Activated CD8-positive, alpha-beta memory T cell treated with anti-CD3 and anti-CD28 coated beads for 1 hour (primary cell): Measurements from ENCODE around the gene MBNL1.

Experiments
- DNase-seq, 2 donors: peaks; one replicate each; pipeline ENCODE4 v3.0.0-alpha.2; 2020; ENCODE audit warnings: low read depth in 1 of 2; ENCODE audit errors: extremely low read depth in 1 of 2

The MBNL1 gene, protein sequence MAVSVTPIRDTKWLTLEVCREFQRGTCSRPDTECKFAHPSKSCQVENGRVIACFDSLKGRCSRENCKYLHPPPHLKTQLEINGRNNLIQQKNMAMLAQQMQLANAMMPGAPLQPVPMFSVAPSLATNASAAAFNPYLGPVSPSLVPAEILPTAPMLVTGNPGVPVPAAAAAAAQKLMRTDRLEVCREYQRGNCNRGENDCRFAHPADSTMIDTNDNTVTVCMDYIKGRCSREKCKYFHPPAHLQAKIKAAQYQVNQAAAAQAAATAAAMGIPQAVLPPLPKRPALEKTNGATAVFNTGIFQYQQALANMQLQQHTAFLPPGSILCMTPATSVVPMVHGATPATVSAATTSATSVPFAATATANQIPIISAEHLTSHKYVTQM

DNA sequence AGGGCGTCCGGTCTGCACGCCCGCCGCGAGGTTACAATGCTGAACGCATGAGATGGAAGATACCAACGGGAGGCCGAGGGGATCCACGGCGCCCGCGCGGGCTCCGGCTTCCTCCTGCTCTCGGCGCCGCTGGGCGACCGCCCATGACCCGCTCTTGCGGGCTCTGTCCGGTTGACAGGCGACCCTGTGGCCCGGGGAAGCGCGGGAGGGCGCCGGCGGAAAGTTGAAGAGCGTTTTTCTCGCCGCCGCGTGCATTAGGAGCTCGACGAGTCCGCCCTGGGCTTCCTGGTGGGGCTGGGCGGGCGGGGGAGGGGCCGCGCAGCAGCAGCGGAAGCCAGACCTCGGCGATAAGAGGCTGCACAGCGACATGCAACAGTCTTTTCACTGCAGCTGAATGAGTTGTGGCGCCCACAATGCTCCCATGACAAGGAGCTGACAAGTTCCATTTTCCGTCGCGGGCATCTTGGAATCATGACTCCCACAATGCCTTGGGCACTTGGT lies at the start of gene MBNL1:
Gene MBNL1 (plus strand): TSS at position 375 of the 501 bp plus-strand sequence. CDS start 31,265 bp downstream, outside the sequence.
- DNase-seq: peak; percentile 67 to 70

DNA sequence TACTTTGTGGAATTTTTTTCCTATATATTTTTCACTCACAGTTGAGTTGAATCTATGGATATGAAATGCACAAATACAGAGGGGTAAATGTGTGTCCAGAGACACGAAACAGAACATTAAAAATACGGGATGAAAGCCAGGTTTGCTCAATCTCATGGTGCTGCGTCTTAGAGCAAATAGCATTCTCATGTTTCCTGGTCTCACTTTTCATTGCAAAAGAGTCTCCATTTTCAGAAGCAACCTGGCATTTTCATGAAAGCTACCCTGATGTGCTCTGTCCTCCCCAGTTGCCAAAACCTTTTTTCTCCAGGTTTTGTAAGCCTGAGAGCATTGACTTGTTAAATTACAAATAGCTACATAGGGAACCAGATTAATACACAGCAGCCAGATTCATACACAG lies 49.5 kb upstream of the MBNL1 start:
- DNase-seq: no peak

DNA sequence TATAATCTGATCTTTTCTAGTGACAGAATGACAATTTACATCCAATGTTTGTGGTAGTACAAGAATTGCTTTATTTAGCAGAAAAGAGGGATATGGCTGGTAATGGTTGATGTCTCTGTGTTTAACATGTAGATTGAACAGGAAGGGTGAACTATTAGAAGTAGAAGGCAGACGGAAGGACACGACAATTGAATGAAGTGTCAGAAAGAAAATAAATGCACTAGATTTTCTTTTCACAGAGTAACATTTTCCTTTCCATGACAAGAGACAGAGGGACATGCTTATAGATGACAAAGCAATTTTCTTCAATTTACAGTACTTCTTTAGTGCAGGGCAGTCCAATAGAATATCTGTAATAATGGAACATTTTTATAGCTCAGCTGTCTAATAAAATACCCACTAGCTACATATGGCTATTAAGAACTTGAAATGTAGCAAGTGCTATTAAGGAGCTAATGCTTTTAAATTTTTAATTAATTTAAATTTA lies 48.9 kb upstream of the MBNL1 start:
- DNase-seq: no peak

DNA sequence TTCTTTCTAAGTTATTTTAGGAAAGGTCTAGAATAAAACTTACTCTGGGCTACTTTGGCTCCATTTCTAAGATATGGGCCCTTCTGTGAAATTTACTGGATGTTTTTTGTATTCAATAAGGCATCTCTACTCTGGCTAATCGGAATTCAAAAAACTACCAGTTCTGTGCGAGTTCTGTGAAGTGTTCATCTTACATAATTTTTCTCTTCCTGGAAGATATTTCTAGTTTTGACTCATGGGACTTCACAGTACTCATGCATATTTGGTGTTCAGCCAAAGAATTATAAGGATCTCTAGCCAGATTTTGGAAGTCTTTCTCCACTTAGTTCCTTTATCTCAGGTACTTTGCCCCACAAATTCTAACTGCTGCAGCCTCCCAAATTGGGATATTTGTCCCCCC lies 46.4 kb upstream of the MBNL1 start:
- no peak for DNase-seq

DNA sequence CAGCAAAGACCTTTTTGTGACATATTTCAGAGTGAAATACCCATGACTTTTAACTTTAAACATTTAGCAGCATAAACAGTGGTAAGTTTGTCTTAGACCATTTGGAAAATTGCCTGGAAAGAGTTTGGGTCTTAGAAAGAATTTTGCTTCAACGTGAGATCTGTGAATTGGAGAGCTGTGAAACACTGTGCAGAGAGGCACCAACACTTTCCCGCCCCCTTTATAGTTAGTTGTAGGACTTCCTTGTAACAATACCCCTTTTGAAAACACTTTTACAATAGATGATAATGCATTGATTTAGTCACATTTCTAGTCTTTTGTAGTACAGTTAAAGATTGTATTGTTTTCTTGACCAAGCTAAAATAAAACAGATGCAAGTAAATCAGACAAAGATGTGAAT lies 43.5 kb upstream of the MBNL1 start:
- DNase-seq: no peak

DNA sequence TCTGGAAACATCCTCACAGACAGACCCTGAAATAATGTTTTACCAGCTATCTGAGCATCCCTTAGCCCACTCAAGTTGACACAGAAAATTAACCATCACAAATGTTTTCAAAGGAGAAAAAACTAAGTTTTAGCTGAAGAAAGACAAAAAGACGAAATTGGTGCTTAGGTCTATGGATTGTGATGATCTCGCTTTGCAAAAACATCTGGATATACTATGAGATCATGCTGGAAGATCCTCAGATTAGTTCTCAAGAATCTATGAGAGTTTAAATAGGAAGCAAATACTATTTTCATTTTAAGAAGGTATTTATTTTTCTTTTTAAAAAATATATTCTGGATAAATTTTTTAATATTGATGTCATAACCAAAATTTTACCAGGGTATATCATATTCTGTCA lies 42.6 kb upstream of the MBNL1 start:
- no peak for DNase-seq

DNA sequence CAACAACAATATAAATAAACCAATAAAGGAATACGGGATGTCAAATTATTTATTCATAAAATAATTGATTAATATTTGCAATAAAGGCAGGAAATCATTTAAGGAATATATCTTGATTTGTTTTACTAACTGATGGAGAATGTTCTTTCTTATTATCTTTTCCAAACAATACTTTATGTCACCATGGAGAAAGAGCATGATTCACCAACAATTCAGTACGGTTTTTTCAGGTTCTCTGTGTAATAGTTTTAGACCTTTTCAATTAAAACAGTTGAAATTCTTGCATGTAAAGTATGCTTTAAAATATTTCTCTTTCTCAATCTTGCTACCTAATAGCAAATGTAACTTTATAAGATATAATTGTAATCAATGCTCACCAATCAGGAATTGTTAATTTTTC lies 41.7 kb upstream of the MBNL1 start:
- no peak for DNase-seq

DNA sequence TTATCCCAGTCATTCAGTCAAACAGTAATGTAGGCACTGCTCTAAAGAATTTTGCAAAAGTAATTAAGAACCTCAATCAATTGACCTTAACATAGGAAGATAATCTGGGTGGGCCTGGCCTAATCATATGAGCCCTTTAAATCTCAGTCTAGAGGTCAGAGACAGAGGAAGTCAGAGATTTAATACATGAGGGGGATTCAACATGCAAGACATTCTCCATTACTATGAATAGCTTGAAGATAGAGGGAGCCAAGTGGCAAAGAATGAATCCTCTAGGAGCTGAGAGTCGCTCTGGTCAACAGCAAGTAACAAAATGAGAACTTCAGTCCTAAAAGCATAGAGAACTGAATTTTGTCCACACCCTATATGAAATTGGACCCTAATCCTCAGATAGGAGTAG lies 39.0 kb upstream of the MBNL1 start:
- DNase-seq: no peak

DNA sequence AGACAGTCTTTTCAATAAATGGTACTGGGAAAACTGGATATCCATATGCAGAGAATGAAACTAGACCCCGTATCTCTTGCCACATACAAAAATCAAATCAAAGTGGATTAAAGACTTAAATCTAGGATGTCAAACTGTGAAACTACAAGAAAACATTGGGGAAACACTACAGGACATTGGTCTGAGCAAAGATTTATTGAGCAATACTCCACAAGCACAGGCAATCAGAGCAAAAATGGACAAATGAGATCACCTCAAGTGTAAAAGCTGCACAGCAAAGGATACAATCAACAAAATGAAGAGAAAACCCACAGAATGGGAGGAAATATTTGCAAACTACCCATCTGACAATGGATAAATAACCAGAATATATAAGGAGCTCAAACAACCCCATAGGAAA lies 38.4 kb upstream of the MBNL1 start:
- DNase-seq: no peak

DNA sequence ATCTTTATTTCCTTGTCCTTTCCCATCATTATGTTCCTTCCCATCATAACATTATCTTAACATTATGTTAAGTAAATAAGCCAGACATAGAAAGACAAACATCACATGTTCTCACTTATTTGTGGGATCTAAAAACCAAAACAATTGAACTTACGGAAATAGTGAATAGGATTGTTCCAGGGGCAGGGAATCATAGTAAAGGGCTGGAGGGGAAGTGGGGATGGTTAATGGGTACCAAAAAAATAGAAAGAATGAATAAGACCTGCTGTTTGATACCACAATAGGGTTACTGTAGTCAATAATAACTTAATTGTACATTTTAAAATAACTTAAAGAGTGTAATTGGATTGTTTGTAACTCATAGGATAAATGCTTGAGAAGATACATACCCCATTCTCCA lies 36.7 kb upstream of the MBNL1 start:
- no peak for DNase-seq

DNA sequence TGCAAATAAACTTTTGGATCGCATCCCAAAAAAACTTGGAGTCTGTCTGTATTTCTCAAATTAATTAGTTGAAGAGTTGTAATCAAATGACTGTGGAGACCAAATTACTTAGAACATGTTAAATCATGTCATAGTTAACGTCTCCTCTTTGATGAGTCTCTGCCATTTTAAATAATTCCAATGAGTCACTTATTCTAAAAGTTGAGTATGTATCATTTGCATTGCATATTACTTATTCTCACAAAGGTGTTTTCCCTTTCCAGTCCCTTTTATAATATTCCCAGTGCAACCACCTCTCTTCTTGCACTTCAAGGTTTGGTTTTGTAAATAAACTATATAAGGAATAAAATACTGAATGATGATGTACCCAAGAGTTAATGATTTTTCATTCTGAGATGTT lies 36.0 kb upstream of the MBNL1 start:
- no peak for DNase-seq

DNA sequence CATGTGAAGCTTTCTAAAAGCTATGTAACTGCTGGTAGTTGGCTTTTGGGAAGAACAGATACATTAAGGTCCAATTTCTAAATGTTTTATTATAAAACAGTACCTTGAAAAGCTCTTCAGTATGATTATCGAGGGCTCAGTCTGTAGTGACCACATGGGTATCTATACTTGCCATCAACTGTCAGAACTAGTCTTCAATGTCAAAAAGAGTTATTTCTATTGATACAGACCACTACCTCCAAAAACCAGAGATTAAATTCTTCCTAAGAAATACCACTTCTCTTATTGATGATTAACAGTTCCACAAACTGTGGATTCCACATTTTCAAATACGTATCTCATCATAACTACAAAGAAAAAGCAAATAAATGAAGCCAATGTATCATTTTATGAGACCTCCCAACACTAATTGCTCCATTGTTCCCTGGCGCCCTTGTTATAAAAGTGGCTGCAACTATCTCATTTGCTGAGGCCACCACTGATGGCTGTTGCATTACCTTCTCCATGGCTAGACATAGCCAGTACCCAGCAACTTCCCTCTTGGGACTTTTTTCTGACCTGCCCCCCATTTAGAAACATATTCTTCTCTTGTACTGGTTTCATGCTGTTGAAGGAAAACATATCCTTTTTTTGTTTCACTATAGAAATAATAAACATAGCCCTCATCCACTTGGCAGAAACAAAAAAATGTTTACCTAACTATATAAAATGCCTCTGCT lies 33.9 kb upstream of the MBNL1 start:
- DNase-seq: no peak

DNA sequence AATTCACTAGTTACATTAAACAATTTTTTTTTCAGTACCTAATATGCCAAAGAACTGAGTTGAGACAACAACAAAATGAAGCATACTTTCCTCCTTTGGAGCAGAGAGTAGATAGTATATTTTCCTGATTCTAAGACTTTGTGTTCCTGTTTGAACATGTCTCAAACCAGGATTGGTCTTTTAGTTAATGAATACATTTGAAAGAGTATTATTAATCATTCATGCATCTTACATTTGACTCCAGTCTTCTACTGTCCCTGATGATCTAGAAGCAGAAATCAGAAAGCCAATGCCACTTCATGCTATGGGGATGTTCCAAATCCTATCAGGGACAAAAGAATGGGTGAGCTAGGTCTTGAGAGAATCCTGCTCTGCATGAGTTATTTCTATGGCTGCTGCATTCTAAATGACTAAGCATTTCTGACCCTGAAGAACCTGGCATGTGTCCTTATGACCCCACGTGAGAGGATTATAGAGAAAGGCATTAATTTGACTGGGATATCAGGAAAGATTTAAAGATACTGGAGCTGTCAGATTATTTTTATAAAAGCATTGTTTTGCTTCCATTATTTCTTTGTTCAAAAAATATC lies 32.9 kb upstream of the MBNL1 start:
- no peak for DNase-seq

DNA sequence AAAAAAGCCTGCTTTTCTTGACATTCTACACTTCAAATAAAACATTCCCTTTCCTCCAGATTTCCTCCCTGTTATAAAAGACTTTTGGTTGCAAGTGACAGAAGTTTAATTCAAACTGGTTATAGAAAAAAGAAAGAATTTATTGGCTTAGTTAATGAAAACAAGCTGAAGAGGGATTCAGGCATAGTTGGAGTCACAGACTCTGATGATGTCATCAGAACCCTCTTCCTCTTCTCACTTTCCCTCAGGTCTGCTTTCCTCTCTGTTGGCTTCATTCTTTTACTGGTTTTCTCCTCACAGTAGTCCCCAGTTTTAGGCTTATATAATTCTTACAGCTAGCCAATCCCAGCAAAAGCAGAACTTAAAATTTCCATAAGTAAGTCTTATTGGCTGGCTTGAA lies 32.0 kb upstream of the MBNL1 start:
- DNase-seq: no peak

DNA sequence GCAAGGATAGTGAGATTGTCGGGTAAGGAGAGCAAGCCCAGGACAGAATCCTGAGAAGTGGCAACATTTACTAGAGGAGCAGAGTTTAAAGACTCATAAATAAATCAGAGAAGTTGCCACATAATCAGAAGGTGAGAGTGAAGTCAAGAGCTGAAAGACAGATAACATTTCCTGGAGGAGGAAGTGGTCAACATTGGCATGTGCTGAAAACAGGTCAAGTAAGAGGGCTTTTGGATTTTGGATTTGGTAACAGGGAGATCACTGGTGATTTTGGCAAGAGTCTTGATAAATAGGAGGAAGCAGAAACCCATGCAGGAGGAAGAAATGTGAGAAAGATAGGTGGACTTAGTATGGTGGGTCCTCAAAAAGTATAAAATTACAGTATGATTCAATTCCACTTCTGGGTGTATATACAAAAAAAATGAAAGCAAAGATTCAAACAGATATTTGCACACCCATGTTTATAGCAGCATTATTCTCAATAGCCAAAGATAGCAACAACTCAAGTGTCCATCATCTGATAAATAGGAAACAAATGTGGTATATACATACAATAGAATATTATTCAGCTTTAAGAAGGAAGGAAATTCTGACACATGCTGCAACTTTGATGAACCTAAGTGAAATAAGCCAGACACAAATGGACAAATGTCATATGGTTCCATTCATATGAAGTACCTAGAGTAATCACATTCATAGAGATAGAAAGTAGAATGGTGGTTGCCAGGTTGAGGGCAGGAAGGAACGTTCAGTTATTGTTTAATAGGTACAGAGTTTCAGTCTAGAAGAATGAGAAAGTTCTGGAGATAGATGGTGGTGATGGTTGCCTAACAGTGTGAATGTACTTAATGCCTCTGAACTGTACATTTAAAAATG lies 27.3 kb upstream of the MBNL1 start:
- DNase-seq: no peak

DNA sequence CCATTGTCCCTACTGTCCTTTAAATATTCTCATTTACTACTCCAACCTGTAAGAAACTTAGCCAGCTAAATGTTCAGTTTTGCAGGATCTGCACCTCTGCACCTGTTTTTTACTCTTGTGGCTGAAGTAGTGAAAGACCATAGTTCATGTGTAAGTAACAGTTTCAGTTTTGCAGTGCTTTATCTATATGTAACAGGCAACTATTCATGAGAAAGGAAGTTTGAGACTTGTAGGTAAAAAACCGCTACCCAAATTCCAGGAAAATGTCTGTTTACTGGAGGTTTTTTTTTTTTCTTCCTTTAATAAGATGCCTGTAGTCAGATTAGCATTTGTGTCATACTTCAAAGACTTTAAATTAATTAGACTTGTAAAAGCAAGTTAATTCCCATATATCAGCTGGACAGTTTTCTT lies 25.4 kb upstream of the MBNL1 start:
- no peak for DNase-seq

DNA sequence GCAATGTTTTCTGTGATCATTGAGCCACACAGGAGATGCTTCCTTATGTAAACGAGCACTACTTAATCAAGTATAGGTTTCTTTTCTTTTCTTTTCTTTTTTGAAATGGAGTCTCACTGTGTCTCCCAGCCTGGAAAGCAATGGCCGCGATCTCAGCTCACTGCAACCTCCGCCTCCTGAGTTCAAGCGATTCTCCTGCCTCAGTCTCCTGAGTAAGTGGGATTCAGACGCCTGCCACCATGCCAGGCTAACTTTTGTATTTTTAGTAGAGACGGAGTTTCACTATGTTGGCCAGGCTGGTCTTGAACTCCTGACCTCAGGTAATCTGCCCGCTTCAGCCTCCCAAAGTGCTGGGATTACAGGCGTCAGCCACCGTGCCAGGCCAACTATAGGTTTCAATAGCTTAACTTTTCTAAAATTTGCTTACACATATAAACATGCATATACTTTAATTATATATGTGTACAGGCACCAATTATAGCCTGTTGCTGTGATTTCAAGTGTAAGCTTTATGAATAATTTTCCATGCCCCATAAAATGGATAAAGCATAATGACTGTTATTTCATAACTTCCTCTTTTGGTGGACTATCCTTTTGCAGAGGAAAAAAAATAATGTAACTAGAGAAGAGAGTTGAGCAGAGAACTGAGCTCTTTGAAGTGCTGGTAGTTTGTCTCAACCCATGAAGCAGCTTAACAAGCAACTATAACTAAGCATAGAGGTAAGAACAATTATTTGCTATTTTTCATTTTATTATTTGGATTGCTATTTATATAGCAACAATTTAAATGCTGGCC lies 24.8 kb upstream of the MBNL1 start:
- no peak for DNase-seq

DNA sequence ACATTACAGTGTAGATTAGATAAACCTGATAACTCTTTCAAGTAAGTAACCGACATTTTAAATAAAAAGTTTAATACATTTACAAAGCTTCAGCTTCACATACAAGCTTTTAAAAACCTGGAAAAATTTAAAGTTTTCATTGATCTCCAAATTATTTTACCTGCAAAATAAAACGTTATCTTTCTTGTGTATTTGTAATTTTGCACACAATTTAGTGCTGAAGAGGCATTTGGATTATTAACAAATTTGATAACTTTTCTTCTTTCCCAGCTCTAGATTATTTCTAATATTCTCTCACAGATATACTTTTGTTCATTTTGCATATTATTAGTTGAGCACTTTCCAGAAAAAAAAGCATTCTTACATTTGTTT lies 24.2 kb upstream of the MBNL1 start:
- no peak for DNase-seq

DNA sequence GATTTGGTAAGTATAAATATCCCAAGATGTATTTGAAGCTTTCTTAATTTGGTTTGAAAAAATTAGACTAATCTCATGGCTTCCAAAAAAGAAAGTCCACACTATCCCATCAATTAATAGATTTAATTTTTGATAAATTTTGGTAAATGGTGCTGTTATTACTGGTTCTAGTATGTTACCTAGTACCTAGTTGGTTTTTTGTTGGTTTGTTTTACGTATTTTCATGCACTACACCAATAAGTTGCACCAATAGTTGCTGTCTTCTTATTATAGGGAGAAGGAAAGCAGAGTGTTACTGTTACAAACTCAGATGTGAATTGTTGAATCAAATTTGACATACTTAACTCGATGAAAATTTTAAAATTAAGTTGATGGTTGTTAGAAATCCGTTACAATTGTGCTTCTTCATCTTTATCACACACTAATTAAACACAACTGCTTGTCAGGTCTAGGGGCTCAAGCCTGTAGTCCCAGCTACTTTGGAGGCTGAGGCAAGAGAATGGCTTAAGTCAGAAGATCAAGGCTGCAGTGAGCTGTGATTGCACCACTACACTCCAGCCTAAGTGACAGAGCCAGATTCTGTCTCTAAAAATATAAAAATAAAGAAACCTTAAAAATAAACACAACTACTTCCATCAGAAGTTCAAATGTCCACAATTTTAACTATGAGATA lies 23.1 kb upstream of the MBNL1 start:
- DNase-seq: no peak
